G401.6 (cell line): Measurements from ENCODE around the gene ELP1.
"Not testable (repeated sequence)": the region's sequence is repeated elsewhere in the genome, so short reads cannot be mapped to it uniquely, and the experiment has no call there.

Experiments
- FAIRE-seq: peaks from 2 replicates; lab custom pipeline; 2012; peaks lifted over from hg19 to GRCh38; lab: Jason Lieb, UNC

Gene ELP1

GRCh38 chr9:108921200-108921599 is 12.7 kb downstream of the ELP1 start:
- FAIRE-seq = no peak

- not testable (repeated sequence) for FAIRE-seq
These were observed 13.5 kb downstream of the ELP1 start for GRCh38 chr9:108920401-108920800.

- no peak for FAIRE-seq
These were observed 14.4 kb downstream of the ELP1 start for GRCh38 chr9:108919517-108919916.

- FAIRE-seq = no peak
These were observed 20.5 kb downstream of the ELP1 start for GRCh38 chr9:108913391-108913790.

- FAIRE-seq = no peak
These were observed 22.1 kb downstream of the ELP1 start for GRCh38 chr9:108911820-108912219.

- FAIRE-seq = no peak
These were observed 23.0 kb downstream of the ELP1 start for GRCh38 chr9:108910914-108911313.

GRCh38 chr9:108910402-108910801 is 23.5 kb downstream of the ELP1 start:
- FAIRE-seq = no peak

GRCh38 chr9:108905494-108905893 is 28.4 kb downstream of the ELP1 start:
- FAIRE-seq = no peak

GRCh38 chr9:108904161-108904560 is 29.8 kb downstream of the ELP1 start:
- FAIRE-seq = no peak

- FAIRE-seq = no peak
These were observed 30.4 kb downstream of the ELP1 start for GRCh38 chr9:108903420-108904103.

- no peak for FAIRE-seq
These were observed 33.7 kb downstream of the ELP1 start for GRCh38 chr9:108900176-108900575.

- not testable (repeated sequence) for FAIRE-seq
These were observed 34.8 kb downstream of the ELP1 start for GRCh38 chr9:108899023-108899695.

DNA sequence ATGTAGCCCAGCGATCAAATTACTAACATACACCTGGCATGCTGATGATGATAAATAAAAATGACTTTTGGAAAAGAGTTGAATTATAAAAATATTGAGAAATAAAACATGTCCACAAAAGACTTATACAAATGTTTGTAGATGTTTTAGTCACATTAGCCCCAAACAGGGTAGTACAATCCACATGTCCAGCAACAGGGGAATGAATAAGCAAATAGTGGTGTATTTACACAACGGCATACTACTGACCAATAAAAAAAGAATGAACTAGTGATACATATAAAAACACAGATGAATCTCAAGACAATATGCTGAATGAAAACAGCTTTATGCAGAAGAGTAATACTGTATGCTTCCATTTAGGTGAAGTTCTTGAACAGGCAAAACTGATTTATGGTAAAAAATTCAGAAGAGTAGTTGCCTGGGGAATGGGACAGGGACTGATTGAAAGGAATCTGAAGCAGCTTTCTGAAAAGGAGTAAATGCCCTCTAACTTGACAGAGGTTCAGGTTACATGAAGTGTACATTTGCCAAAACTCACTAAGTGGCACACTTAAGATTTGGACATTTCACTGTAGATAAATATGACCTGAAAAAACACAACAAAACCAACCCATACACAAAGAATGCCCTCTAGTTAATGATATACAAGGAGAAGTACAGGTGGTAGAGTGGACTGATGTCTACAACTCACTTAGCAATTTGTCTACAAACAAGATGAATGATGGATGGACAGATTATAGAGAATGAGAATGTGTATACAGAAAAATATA is 36.4 kb downstream of the ELP1 start:
- no peak for FAIRE-seq

DNA sequence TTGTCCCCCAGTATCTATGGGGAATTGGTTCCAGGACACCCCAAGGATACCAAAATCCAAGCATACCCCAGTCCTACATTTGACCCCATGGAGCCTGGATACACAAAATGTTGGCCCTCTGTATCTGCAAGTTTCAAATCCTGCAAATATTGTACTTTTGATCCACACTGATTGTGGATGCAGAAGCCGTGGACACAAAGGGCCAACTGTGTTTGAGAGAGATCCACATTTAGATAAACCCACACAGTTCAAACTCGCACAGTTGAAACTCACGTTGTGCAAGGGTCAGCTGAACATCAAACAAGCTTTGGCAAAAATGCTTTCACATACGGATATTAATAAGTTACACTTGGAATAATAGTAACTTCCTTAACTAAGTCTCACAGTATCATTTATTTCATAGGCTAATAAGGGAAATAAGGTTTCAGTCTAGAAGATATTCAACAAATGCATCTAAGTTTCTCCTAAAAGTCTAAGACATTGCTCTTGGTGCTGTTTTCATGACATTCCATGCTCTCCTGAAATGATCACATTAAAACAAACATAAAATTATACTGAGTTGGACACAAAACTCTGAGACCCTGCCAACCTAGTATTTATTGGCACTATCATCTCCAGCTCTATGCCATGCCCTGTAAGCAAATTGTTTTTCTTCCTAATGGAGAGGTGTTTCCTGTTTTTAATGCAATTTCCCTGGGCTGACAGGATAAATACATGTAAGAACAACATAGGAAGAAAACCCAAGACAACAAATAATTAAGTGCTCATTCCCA is 39.5 kb downstream of the ELP1 start:
- FAIRE-seq = no peak

- FAIRE-seq = no peak
These were observed 44.3 kb downstream of the ELP1 start for GRCh38 chr9:108889649-108890067.

DNA sequence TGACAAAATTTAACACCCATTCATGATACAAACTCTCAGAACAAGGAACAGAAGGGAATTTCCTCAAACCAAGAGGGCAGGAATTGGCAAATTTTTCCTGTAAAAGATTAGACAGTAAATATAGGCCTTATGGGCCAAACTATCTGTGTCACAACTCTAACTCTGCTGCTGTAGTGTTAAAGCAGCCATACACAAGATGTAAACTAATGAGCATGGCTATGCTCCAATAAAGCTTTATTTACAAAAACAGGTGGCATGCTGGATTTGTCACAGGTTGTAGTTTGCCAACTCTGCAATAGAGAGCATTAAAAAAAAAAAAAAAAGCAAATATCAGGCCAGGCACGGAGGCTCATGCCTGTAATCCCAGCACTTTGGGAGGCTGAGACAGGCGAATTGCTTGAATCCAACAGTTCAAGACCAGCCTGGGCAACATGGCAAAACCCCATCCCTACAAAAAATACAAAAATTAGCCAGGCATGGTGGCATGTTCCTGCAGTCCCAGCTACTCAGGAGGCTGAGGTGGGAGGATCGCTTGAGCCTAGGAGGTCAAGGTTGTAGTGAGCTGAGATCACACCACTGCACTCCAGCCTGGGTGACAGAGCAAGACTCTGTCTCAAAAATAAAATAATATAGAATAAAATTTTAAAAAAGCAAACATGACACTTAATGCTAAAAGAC is 47.2 kb downstream of the ELP1 start:
- not testable (repeated sequence) for FAIRE-seq

GRCh38 chr9:108885643-108886348 is 48.1 kb downstream of the ELP1 start:
- FAIRE-seq = no peak

GRCh38 chr9:108884701-108885100 is 49.2 kb downstream of the ELP1 start:
- FAIRE-seq = no peak

DNA sequence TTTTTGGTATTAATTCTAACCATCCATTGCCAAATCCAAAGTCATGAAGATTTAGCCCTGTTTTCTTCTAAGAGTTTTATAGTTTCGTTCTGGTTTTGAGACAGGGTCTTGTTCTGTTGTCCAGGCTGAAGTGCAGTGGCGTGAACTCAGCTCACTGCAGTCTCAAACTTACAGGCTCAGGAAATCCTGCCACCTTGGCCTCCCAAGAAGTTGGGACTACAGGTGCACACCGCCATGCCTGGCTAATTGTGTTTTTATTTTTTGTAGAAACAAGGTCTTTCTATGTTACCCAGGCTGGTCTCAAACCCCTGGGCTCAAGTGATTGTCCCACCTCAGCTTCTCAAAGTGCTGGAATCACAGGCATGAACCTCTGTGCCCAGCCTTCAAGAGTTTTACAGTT is 50.8 kb downstream of the ELP1 start:
- no peak for FAIRE-seq

DNA sequence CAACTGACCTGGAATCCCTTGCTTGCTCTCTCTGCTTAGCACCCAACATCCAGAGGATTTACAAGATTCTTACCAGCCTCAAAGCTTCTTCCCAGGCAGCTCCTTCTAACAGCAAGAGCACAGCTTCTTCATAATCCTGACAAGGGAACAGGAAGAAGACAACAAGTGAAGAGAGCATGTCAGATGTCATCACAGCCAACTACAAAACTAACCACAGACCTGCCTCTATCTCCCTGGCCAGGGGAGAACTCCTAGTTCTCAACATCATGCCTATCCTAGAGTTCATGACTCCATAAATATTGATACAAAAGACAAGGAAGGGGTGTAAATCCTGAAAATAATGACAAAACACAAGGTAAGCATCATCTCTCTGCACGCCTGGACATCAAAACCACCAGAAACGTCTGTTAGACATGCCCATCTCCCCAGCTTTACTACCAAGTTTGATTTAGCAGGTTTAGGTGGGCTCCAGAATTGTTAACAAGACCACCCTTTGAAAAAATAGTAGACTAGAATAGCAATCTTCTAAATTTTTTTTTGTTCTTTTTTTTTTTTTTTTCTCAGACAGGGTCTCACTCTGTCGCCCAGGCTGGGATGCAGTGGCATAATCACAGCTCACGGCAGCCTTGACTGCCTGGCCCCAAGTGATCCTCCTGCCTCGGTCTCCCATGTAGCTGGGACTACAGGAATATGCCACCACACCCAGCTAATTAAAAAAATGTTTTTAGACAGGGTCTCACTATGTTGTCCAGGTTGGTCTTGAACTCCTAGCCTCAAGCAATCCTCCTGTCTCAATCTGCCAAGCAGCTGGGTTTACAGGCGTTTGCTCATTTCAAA is 51.7 kb downstream of the ELP1 start:
- FAIRE-seq = no peak
